Sigmoid colon (tissue), 4 donors: ENCODE measurements around the gene SEC24B.

Experiments
- CTCF ChIP-seq, 4 experiments: fragments of 450-650 bp in 3 of 4; fragments of 200-600 bp in 1 of 4; IDR thresholded peaks; one replicate each; pipeline ENCODE4 v1.5.1; 2016 to 2019; ENCODE audit warnings: antibody characterized with exemption in 4 of 4, mild to moderate bottlenecking in 3 of 4, moderate library complexity in 2 of 4
- POLR2A ChIP-seq, 2 donors: fragments of 450-650 bp; IDR thresholded peaks; one replicate each; pipeline ENCODE4 v1.6.1; 2016; ENCODE audit warnings: antibody characterized with exemption in 2 of 2, mild to moderate bottlenecking in 2 of 2, moderate library complexity in 2 of 2
- POLR2AphosphoS5 ChIP-seq, 4 donors: sonication (generic); formaldehyde crosslinking; IDR thresholded peaks; one replicate each; pipeline ENCODE4 v1.6.1; 2017; ENCODE audit warnings: antibody characterized with exemption in 4 of 4

DNA sequence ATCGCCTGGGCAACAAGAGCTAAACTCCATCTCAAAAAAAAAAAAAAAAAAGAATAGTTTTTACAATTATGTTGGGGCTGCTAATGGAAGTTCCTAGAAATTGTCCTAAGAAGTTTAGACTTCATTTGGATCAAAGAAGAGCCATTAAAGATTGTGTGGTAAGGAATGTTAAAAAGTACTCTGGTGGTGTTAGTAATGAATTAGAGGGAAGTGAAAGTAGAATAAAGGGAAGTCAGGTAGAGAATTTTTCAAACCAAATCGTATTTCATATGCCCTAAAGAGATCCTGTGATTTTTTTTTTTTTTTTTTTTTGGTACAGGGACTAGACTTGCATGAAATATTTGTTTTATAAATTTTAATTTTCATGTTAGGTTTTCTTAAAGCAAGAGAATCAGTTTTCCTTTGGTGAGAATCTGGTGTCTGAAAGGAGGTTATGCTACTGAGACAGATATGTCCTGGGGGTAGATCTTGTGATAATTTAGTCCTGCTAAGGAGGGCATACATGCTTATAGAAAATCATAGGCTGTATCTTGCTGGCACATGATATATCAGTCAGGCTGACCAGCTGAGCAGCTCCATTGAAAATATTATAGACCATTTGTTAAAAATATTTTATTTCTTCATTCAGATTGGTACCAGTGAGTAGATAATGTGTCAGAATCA, 10.7 kb downstream of the SEC24B start:
- TF ChIP-seq POLR2AphosphoS5 (IDR thresholded peaks at IDR 0.05) (no peak), CTCF (IDR thresholded peaks at IDR 0.05) (no peak), POLR2A (IDR thresholded peaks at IDR 0.05) (no peak)
